Endothelial cell (in vitro differentiated cells): Measurements from ENCODE around the gene B4GALT2. TPM values are rescaled to one million over a fixed set of nuclear protein-coding genes. Genes with fewer than 3 reads are reported as not detected.
A peak's percentile ranks its signal among the peaks of the same experiment; 100 is the strongest.

Experiments used
- DNase-seq: peaks from one replicate; pipeline ENCODE4 v3.0.0; 2021; ENCODE audit warnings: low spot score
- H3K27ac Mint-ChIP-seq: one replicate; pipeline ENCODE4 v1.8.0; 2021; ENCODE audit warnings: mixed read lengths, inconsistent platforms; ENCODE audit not compliant: unreplicated experiment
- H3K27me3 Mint-ChIP-seq: one replicate; pipeline ENCODE4 v1.8.0; 2021; ENCODE audit warnings: mild to moderate bottlenecking, moderate library complexity, mixed read lengths, inconsistent platforms; ENCODE audit not compliant: unreplicated experiment
- H3K36me3 Mint-ChIP-seq: one replicate; pipeline ENCODE4 v1.8.0; 2021; ENCODE audit warnings: mild to moderate bottlenecking, low read depth, mixed read lengths, inconsistent platforms; ENCODE audit not compliant: unreplicated experiment
- H3K4me1 Mint-ChIP-seq: one replicate; pipeline ENCODE4 v1.8.0; 2021; ENCODE audit warnings: mild to moderate bottlenecking, mixed read lengths, inconsistent platforms; ENCODE audit not compliant: unreplicated experiment
- H3K4me3 Mint-ChIP-seq: one replicate; pipeline ENCODE4 v1.8.0; 2021; ENCODE audit warnings: mild to moderate bottlenecking, mixed read lengths, inconsistent platforms; ENCODE audit not compliant: unreplicated experiment
- H3K9me3 Mint-ChIP-seq: one replicate; pipeline ENCODE4 v1.8.0; 2021; ENCODE audit warnings: mixed read lengths, inconsistent platforms; ENCODE audit not compliant: unreplicated experiment
- total RNA-seq: library from RNA; stranded (reverse); fragmentation: NEBNext Ultra II Directional; extraction: Animal tissue kit (Norgen Biotek cat#: 25700); gene quantifications from one replicate; pipeline ENCODE4 v1.2.1, GENCODE V29; 2021; ENCODE audit not compliant: unreplicated experiment
- TF ChIP-seq, protein P1 (sequence below): fragments of 200-600 bp; sonication (generic); IDR thresholded peaks from one replicate; pipeline ENCODE4 v1.5.0; 2021; ENCODE audit warnings: antibody characterized with exemption; ENCODE audit not compliant: unreplicated experiment

B4GALT2 gene
- total RNA-seq, 1 donor from 2014 or later: 35.4 TPM

DNA sequence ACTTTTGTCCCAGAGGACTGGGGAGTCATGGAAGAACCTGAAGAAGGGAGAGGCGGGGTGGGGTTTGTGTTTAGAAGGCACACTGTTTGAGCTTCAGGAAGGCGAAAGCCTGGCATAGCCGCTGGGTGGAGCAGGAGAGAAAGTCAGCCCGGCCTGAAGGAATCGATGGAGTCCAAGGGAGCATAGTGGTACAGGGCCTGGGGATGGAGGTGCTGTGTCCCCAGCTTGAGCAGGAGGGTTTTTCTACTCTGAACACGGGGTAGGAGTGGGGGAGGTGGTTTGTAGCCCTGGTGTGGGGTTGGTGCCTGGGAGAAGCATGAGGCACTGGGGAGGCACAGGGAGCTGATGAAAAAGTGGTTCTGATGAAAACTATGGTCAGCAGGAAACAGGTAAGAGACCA, 7.7 kb downstream of the B4GALT2 start:
- TF ChIP-seq, protein P1, sequence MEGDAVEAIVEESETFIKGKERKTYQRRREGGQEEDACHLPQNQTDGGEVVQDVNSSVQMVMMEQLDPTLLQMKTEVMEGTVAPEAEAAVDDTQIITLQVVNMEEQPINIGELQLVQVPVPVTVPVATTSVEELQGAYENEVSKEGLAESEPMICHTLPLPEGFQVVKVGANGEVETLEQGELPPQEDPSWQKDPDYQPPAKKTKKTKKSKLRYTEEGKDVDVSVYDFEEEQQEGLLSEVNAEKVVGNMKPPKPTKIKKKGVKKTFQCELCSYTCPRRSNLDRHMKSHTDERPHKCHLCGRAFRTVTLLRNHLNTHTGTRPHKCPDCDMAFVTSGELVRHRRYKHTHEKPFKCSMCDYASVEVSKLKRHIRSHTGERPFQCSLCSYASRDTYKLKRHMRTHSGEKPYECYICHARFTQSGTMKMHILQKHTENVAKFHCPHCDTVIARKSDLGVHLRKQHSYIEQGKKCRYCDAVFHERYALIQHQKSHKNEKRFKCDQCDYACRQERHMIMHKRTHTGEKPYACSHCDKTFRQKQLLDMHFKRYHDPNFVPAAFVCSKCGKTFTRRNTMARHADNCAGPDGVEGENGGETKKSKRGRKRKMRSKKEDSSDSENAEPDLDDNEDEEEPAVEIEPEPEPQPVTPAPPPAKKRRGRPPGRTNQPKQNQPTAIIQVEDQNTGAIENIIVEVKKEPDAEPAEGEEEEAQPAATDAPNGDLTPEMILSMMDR: no peak
- Mint-ChIP-seq H3K9me3 (no peaks in the 10 kb centered on the region), H3K27ac (no peak overlapping the region), H3K27me3 (peaks cover 6% of the 10 kb centered on the region), H3K36me3 (peaks cover 21% of the 10 kb centered on the region), H3K4me3 (peak overlapping the region; percentile 50), H3K4me1 (peaks cover 4% of the 10 kb centered on the region)
- no peak for DNase-seq

DNA sequence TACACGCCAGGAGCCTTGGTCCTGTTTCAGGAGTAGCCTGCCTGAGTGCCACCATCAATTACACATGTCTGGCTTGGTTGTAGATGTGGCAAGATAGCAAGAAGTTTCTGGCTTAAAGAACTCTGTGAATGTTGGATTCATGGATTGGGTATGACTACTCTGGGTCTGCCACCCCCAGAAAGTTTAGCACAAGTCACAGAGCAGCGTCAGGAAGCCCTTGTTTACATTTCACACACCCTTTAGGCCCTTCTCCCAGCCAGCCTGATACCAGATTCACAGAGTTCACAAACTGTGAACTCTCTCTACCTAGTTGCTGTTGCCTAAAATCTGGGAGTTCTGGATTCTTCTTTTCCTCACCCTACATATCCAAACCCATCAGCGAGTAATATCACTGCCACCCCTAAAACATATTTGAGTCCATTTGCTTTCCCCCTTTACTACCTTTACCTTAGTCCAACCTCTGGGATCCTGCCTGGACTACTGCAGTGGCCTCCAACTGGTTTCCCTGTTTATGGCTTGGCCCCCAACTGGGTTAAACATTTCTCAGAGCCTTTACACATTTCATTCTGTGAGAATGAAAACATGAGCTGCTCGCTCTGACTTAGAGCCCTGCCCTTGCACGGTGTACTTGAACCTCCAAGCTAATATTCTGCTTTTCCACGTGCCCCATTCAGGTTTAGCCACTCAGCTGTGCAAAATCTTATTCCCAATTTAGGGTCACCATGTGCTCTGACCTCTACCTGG, 8.3 kb downstream of the B4GALT2 start:
- H3K4me1 Mint-ChIP-seq: peaks cover 8% of the 10 kb centered on the region
- H3K27ac Mint-ChIP-seq: no peak overlapping the region
- no peak for DNase-seq
- H3K27me3 Mint-ChIP-seq: peaks cover 3% of the 10 kb centered on the region
- TF ChIP-seq, protein P1: no peak
- peaks cover 20% of the 10 kb centered on the region for H3K36me3 Mint-ChIP-seq
- no peak overlapping the region for H3K4me3 Mint-ChIP-seq
- no peaks in the 10 kb centered on the region for H3K9me3 Mint-ChIP-seq

DNA sequence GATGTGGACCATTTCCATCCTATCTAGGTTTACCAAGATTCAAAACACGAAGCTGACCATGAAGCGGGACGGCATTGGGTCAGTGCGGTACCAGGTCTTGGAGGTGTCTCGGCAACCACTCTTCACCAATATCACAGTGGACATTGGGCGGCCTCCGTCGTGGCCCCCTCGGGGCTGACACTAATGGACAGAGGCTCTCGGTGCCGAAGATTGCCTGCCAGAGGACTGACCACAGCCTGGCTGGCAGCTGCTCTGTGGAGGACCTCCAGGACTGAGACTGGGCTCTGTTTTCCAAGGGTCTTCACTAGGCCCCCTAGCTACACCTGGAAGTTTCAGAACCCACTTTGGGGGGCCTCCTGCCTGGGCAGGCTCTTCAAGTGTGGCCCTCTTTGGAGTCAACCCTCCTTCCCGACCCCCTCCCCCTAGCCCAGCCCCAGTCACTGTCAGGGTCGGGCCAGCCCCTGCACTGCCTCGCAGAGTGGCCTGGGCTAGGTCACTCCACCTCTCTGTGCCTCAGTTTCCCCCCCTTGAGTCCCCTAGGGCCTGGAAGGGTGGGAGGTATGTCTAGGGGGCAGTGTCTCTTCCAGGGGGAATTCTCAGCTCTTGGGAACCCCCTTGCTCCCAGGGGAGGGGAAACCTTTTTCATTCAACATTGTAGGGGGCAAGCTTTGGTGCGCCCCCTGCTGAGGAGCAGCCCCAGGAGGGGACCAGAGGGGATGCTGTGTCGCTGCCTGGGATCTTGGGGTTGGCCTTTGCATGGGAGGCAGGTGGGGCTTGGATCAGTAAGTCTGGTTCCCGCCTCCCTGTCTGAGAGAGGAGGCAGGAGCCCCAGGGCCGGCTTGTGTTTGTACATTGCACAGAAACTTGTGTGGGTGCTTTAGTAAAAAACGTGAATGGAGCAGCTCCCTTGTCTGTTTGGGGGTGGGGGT, 11.5 kb downstream of the B4GALT2 start:
- Mint-ChIP-seq H3K9me3 (no peaks in the 10 kb centered on the region), H3K4me3 (peak overlapping the region; percentile 91), H3K27me3 (no peaks in the 10 kb centered on the region), H3K27ac (no peak overlapping the region), H3K36me3 (peaks cover 6% of the 10 kb centered on the region), H3K4me1 (peaks cover 13% of the 10 kb centered on the region)
- no peak for DNase-seq
- TF ChIP-seq, protein P1: no peak

DNA sequence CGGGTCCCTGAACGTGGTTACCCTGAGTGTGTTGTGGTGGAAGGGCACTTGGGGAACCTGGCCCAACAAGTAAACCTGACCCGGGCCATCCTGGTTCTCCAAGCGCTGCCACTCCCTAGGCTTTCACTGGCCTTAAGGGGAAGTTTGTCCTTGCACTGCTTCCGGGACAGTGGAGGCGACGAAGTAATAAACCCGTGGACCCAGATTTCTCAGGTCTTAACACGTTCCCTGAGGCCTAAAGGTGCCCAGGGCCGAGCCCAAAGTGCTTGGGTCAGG, 12.1 kb downstream of the B4GALT2 start:
- Mint-ChIP-seq H3K9me3 (no peaks in the 10 kb centered on the region), H3K27me3 (no peaks in the 10 kb centered on the region), H3K4me1 (peaks cover 13% of the 10 kb centered on the region), H3K4me3 (peak overlapping the region; percentile 91), H3K36me3 (peaks cover under 1% of the 10 kb centered on the region), H3K27ac (no peak overlapping the region)
- TF ChIP-seq, protein P1: no peak
- DNase-seq: no peak
